NCI-H1417 (cell line): ENCODE data around the gene EIF4G3.
"Not testable (repeated sequence)": the region's sequence is repeated elsewhere in the genome, so short reads cannot be mapped to it uniquely, and the experiment has no call there.

Experiments used
- DNase-seq, 3 experiments: peaks; one replicate each; lab custom pipeline; 2025; lab: John Stamatoyannopoulos, UW

Gene EIF4G3

GRCh38 chr1:21105807-21106206, 70.9 kb downstream of the EIF4G3 start:
- no peak for DNase-seq

- DNase-seq: no peak
Measured at GRCh38 chr1:21104683-21105082, 72.0 kb downstream of the EIF4G3 start.

GRCh38 chr1:21100481-21100921, 76.2 kb downstream of the EIF4G3 start:
- no peak for DNase-seq

- DNase-seq: no peak
Measured at GRCh38 chr1:21099869-21100131, 76.9 kb downstream of the EIF4G3 start.

GRCh38 chr1:21099034-21099868, 77.4 kb downstream of the EIF4G3 start:
- no peak for DNase-seq

GRCh38 chr1:21098186-21098915, 78.3 kb downstream of the EIF4G3 start:
- DNase-seq: no peak

- no peak for DNase-seq
Measured at GRCh38 chr1:21097729-21098128, 79.0 kb downstream of the EIF4G3 start.

- no peak for DNase-seq
Measured at GRCh38 chr1:21095976-21096375, 80.7 kb downstream of the EIF4G3 start.

GRCh38 chr1:21094282-21094681, 82.4 kb downstream of the EIF4G3 start:
- not testable (repeated sequence) for DNase-seq

- not testable (repeated sequence) for DNase-seq
Measured at GRCh38 chr1:21093271-21093958, 83.3 kb downstream of the EIF4G3 start.

- DNase-seq: not testable (repeated sequence)
Measured at GRCh38 chr1:21092545-21092944, 84.2 kb downstream of the EIF4G3 start.

- not testable (repeated sequence) for DNase-seq
Measured at GRCh38 chr1:21091053-21091690, 85.5 kb downstream of the EIF4G3 start.

GRCh38 chr1:21090463-21090862, 86.2 kb downstream of the EIF4G3 start:
- DNase-seq: no peak

- DNase-seq: no peak
Measured at GRCh38 chr1:21089731-21090130, 87.0 kb downstream of the EIF4G3 start.

GRCh38 chr1:21089299-21089698, 87.4 kb downstream of the EIF4G3 start:
- no peak for DNase-seq

- no peak for DNase-seq
Measured at GRCh38 chr1:21084111-21084810, 92.4 kb downstream of the EIF4G3 start.

GRCh38 chr1:21082073-21082472, 94.6 kb downstream of the EIF4G3 start:
- DNase-seq: no peak

- DNase-seq: no peak
Measured at GRCh38 chr1:21077085-21077484, 99.6 kb downstream of the EIF4G3 start.

GRCh38 chr1:21072721-21073120, 104.0 kb downstream of the EIF4G3 start:
- DNase-seq: no peak

- DNase-seq: no peak
Measured at GRCh38 chr1:21069549-21069948, 107.1 kb downstream of the EIF4G3 start.

- no peak for DNase-seq
Measured at GRCh38 chr1:21068937-21069336, 107.8 kb downstream of the EIF4G3 start.
